ENCODE data around the gene SV2A.
"Not testable (repeated sequence)": the region's sequence is repeated elsewhere in the genome, so short reads cannot be mapped to it uniquely, and the experiment has no call there.

Gene SV2A

GRCh38 chr1:149917571-149918144 is at the start of gene SV2A:
SV2A (minus strand) TSS chr1:149917844; CDS start chr1:149913840, 4,004 bp downstream.
- peak; percentile 73 for DNase-seq (ENCODE audit: low read depth)

- no peak for DNase-seq (ENCODE audit: low read depth)
Observed at GRCh38 chr1:149967041-149967440, 49.4 kb upstream of the SV2A start.

DNA sequence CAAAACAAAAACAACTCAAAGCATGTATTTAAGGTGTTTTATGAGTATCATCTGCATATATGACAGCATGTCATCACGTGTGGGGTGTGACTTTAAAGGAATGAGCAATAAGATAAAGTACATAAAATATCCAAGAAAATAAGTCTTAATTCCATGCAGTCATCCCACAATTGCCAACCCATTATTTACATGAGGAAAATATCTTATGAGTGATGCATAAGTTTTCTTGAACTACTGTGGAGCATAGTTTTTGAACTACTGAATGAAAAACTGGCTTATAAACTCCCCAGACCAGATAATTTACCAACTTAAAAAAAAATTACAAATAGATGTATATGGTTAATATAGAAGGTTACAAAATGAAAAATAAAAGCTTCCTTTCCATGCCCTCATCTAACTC is 48.8 kb upstream of the SV2A start:
- peak; percentile 30 for DNase-seq (ENCODE audit: low read depth)

GRCh38 chr1:149965440-149965839 is 47.8 kb upstream of the SV2A start:
- DNase-seq (ENCODE audit: low read depth): no peak

DNA sequence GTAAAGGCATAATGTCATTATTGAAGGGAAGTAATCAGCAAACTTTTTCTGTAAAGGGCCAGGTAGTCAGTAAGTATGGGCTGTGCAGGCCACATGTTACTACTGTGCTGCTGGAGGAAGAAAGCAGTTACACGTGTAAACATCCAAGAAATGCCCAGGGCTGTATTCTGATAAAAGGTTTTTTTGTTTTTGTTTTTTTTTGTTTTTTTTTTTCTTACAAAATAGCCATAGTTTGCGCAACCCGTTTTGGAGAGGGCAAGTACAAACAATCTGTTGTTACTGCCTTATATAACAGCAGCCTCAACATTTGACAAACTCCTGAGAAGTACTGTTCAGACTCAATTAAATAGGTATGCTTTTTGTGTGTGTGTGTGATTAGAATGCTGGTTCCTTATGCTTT is 45.7 kb upstream of the SV2A start:
- no peak for DNase-seq (ENCODE audit: low read depth)

DNA sequence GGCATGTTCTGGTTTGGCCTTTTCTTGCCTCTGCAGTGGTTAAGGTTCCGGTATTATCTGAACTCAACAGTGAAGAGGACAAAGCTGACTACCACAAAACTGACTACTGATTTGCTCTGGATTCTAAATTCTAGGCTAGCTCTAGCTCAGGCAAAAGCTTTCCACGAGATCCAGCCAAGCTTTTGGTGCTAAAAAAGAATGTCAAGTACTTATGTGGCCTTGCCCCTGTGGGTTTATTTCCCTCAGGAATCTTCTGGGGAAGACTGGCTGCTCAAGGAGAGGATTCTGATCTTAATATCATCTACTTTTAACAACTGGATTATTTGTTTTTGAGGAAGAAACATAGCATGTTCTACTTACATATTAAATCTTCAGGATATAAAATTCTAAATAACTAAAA is 45.1 kb upstream of the SV2A start:
- no peak for DNase-seq (ENCODE audit: low read depth)

GRCh38 chr1:149962039-149962647 is 44.5 kb upstream of the SV2A start:
- DNase-seq (ENCODE audit: low read depth): peak; percentile 80

DNA sequence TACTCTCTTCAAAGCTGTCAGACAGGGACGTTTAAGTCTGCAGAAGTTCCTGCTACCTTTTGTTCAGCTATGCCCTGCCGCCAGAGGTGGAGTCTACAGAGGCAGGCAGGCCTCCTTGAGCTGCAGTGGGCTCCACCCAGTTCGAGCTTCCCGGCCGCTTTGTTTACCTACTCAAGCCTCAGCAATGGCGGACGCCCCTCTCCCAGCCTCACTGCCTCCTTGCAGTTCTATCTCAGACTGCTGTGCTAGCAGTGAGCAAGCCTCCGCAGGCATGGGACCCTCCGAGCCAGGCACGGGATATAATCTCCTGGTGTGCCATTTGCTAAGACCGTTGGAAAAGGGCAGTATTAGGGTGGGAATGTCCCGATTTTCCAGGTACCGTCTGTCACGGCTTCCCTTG is 39.9 kb upstream of the SV2A start:
- not testable (repeated sequence) for DNase-seq (ENCODE audit: low read depth)

DNA sequence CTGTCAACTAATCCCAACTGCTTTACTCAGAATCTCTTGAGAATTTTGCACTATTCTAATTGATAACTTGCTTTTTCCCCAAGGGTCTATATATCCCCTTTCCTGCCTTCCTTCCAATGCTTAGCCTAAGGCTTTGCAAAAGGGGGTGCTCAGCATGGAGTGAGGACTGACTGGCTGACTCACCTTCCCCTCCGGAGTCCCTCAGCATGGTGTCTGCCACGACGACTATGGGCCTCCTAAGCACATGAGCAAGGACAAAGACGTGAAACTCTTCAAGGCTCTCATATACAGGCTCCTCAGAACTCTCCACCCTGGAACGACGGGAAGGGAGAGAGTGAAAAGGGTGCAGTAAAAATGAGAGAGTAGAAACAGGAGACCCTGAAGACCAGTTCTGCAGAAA is 32.3 kb upstream of the SV2A start:
- no peak for DNase-seq (ENCODE audit: low read depth)

DNA sequence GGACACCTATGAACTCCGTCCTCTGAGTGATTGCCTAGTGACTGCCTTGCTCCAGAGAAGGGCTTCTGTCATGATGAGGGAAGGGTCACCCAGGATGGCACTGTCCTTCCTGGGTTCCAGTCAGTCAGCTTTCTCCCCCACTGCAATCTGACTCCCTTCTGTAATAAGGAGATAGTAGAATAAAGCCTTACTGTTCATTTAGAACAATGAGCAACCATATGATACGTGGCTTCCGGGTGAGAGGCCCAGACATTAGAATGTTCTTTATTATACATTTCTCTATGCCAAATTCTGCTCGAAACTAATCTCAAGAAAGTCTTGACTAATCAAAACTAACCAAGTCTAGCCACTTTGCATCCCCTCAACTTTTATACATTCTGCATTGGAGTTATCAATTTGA is 27.6 kb upstream of the SV2A start:
- no peak for DNase-seq (ENCODE audit: low read depth)

GRCh38 chr1:149942885-149943284 is 25.2 kb upstream of the SV2A start:
- DNase-seq (ENCODE audit: low read depth): no peak

GRCh38 chr1:149942207-149942606 is 24.6 kb upstream of the SV2A start:
- DNase-seq (ENCODE audit: low read depth): peak; percentile 38

GRCh38 chr1:149940427-149940826 is 22.8 kb upstream of the SV2A start:
- no peak for DNase-seq (ENCODE audit: low read depth)

DNA sequence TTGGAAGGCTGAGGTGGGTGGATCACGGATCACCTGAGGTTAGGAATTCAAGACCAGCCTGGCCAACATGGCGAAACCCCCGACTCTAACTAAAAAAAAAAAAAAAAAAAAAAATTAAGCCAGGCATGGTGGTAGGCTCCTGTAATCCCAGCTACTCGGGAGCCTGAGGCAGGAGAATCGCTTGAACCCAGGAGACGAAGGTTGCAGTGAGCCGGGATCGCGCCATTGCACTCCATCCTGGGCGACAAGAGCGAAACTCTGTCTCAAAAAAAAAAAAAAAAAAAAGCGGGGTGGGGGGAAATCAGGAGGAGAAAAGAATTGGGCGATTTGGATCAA is 21.0 kb upstream of the SV2A start:
- DNase-seq (ENCODE audit: low read depth): not testable (repeated sequence)

DNA sequence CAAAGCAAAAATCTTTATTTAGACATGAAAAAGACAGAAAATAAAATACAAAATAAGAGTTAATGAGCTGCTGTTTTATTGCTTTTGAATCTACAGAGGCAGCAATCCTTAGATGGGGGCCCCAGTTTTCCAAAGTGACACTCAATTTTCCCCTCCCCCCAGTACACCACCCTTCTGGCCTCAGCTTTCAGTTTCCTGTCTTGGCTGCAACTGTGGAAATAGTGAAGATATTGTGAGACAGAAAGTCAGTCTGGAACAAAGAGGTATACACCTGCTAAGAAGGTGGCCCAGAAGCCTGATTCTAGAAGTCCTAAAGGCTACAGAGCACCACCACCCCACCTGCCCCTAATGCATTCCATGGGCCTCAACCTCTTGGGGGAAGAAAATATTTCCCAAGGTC is 20.1 kb upstream of the SV2A start:
- no peak for DNase-seq (ENCODE audit: low read depth)

- peak; percentile 73 for DNase-seq (ENCODE audit: low read depth)
Observed at GRCh38 chr1:149936992-149937705, 19.5 kb upstream of the SV2A start.

DNA sequence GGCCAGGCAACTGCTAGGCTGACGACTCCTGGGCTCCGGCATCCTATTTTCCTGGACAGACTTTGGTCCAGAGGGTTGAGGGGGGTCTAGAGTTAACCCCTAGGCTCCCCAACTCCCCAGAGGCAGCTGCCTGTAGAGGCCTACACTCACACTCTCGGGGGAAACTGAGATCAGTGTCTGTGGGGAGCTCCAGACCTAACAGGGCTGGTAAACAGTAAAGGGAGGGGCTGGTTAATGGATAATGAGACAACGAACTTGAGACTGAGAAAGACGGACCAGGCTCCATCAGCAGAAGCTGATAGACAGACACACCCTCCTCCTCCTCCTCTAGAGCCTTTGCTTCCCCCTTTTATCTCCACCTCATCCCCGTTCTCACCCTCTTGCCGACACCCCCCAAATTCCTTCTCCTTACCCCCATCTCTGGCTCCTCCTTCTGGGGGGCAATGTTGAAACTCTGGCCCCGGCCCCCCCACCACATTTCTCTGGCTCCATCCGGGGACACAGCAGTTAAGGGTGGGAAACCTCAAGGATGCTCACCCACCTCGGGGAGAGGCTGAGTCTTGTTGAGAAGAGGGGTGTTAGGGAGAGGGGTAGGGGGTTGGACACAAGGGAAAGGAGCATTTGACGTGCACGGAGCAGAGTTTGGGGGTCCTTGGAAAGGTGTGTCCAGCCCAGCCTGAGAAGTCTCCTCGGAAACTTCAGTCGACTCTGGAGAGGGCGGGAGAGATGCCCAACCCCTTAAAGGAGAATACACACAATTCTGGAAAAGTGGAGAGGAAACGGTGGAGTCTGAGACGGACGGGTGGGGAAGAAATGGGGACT is 18.7 kb upstream of the SV2A start, which contains the start of gene MTMR11:
Gene MTMR11 (minus strand): TSS at position 710 of the 822 bp plus-strand sequence. CDS start 232 bp downstream, at position 478.
- DNase-seq (ENCODE audit: low read depth): peak; percentile 67

DNA sequence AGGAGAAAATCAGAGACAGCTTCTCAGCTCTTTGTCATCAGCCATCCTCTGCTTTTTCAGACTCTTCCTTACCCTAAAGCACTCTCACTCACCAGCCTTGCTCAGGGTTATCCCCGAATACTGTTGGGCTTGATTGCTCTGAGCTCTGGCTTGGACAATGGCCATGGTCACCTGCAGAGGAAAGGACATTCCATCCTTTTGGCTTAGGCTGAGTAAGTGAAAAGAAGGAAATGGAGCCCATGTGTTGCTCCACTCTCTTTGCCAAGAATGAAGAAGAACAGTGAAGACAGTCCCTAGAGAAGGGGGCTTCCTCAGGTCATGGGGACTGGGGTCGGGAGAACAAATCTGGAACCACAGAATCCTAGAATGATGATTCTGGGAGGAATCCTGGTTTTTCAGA is 16.7 kb upstream of the SV2A start:
- no peak for DNase-seq (ENCODE audit: low read depth)

- DNase-seq (ENCODE audit: low read depth): no peak
Observed at GRCh38 chr1:149933208-149933607, 15.6 kb upstream of the SV2A start.

- DNase-seq (ENCODE audit: low read depth): no peak
Observed at GRCh38 chr1:149932474-149932873, 14.8 kb upstream of the SV2A start.

- peak; percentile 57 for DNase-seq (ENCODE audit: low read depth)
Observed at GRCh38 chr1:149931212-149931790, 13.7 kb upstream of the SV2A start.

DNA sequence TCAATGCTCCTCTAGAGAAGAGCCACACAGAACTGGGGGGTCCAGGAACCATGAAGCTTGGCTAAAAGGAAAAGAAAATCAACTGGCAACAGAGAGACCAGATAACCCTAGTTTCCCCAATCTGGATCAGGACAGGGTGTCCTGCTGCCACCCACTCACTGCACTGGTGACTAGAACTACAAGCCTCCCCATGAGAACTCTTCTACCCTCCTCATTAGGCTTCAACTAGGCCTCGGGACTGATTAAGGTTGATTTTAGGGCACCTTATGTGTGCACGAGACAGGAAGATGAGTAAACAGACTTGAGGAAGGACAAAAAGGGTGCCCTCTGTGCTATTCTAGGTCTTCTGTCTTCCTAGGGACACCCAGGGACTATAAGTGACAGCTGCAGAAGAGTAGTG is 12.2 kb upstream of the SV2A start:
- no peak for DNase-seq (ENCODE audit: low read depth)

All from ELR (cell line).